Body of pancreas (tissue), 4 donors: Measurements from ENCODE around the gene PHYKPL. TPM values are rescaled to one million over a fixed set of nuclear protein-coding genes. Genes with fewer than 3 reads are reported as not detected.

Experiments used
- ATAC-seq: fragments of 150-250 bp; one replicate; pipeline ENCODE4 v1.9.1; 2016
- DNase-seq, 4 donors: peaks; one replicate each; pipeline ENCODE4 v3.0.0-alpha.2; 2019
- H3K27ac ChIP-seq, 4 donors: fragments of 200-600 bp; sonication (generic); 1 replicate in 3 of 4; 2 replicates in 1 of 4; pipeline versions ENCODE4 v1.5.1 to v1.6.1; 2016 to 2019; ENCODE audit warnings: mild to moderate bottlenecking in 1 of 4, mixed read lengths in 1 of 4, moderate library complexity in 1 of 4
- H3K27me3 ChIP-seq, 2 donors: fragments of 200-600 bp; sonication (generic); one replicate each; pipeline ENCODE4 v1.6.0; 2016; ENCODE audit warnings: mild to moderate bottlenecking in 1 of 2
- H3K36me3 ChIP-seq, 2 donors: fragments of 200-600 bp; sonication (generic); replicated peaks in 1 of 2; 2 replicates each; pipeline ENCODE4 v1.5.1; 2016; ENCODE audit warnings: low read depth in 2 of 2; ENCODE audit not compliant: insufficient read depth in 1 of 2
- H3K4me1 ChIP-seq: fragments of 200-600 bp; sonication (generic); one replicate; pipeline ENCODE4 v1.6.0; 2016
- H3K4me3 ChIP-seq, 2 donors: fragments of 200-600 bp; sonication (generic); 1 replicate in 1 of 2; 2 replicates in 1 of 2; pipeline ENCODE4 v1.5.1; 2016 to 2019
- H3K9me3 ChIP-seq, 3 donors: fragments of 200-600 bp; sonication (generic); 1 replicate in 2 of 3; 2 replicates in 1 of 3; pipeline ENCODE4 v1.5.1; 2016
- CTCF ChIP-seq, 7 experiments: fragments of 450-650 bp in 4 of 7; fragments of 200-600 bp in 3 of 7; sonication (generic) in 3 of 7; IDR thresholded peaks; one replicate each; pipeline ENCODE4 v1.5.1; 2016 to 2019; ENCODE audit warnings: antibody characterized with exemption in 7 of 7
- POLR2A ChIP-seq, 3 donors: fragments of 450-650 bp; IDR thresholded peaks; one replicate each; pipeline ENCODE4 v1.6.1; 2016; ENCODE audit warnings: antibody characterized with exemption in 3 of 3, mild to moderate bottlenecking in 2 of 3
- WGBS, 2 donors: methylation state at CpG; one replicate each; pipeline ENCODE4 v1.1.5; 2017; 5-methylcytosine and 5-hydroxymethylcytosine counted together
- intact Hi-C: fragments of 100-400 bp; cut with DNase I; formaldehyde crosslinking; loops from one replicate; pipeline ENCODE4 v1.15.1; 2023
- total RNA-seq, 2 donors: library from RNA; depleted of rRNA; stranded (reverse); fragments of >200 nt; gene quantifications; one replicate each; pipeline ENCODE4 v1.1.0, GENCODE V29; 2016

PHYKPL gene
- total RNA-seq, 2 donors from 2014 or later, result 47.0 to 76.5 TPM

GRCh38 chr5:178279723-178280438 is 47.3 kb upstream of the PHYKPL start:
- intact Hi-C loops, result loop anchor here (5.0 to 10.0 kb wide), 2 partner anchors 272 to 555 kb away; no protein-coding TSS in a partner anchor
- H3K27ac ChIP-seq, result no peak overlapping the region

GRCh38 chr5:178279026-178279722 is 46.6 kb upstream of the PHYKPL start:
- no peak for DNase-seq

More at GRCh38 chr5:178279723-178280438, 47.3 kb upstream of the PHYKPL start:
- 15 to 30% methylated on average over 6 to 33 of the region's 33 CpGs for WGBS, 2 donors
- H3K4me3 ChIP-seq, result no peak overlapping the region
- ATAC-seq (peak; percentile 86), DNase-seq (peak; percentile 87 to 91 (median 89))
- H3K27me3 ChIP-seq, result no peaks in the 10 kb centered on the region
- TF ChIP-seq POLR2A (IDR thresholded peaks at IDR 0.05) (no peak), CTCF (IDR thresholded peaks at IDR 0.05) (peak; percentile 85 to 95 (median 90))
- no peaks in the 10 kb centered on the region for H3K36me3 ChIP-seq
- peaks cover 4% of the 10 kb centered on the region for H3K4me1 ChIP-seq
- peaks cover 0 to 12% (median 0%) of the 10 kb centered on the region in 3 donors for H3K9me3 ChIP-seq

GRCh38 chr5:178278358-178279023 is 45.9 kb upstream of the PHYKPL start:
- peaks cover 0 to 8% (median 0%) of the 10 kb centered on the region in 3 donors for H3K9me3 ChIP-seq
- 61 to 63% methylated on average over 17 to 18 of the region's 18 CpGs for WGBS, 2 donors
- intact Hi-C loops, result no loop called here
- DNase-seq, result no peak
- TF ChIP-seq CTCF (IDR thresholded peaks at IDR 0.05) (no peak), POLR2A (IDR thresholded peaks at IDR 0.05) (no peak)
- no peak for ATAC-seq
- peaks cover 4% of the 10 kb centered on the region for H3K4me1 ChIP-seq
- no peaks in the 10 kb centered on the region for H3K27me3 ChIP-seq
- H3K4me3 ChIP-seq, result no peak overlapping the region
- H3K27ac ChIP-seq, result no peak overlapping the region
- no peaks in the 10 kb centered on the region for H3K36me3 ChIP-seq

More at GRCh38 chr5:178279026-178279722, 46.6 kb upstream of the PHYKPL start:
- ATAC-seq, result no peak
- Histone ChIP-seq H3K4me3 (no peak overlapping the region), H3K9me3 (peaks cover 0 to 12% (median 0%) of the 10 kb centered on the region in 3 donors), H3K4me1 (peaks cover 4% of the 10 kb centered on the region), H3K36me3 (no peaks in the 10 kb centered on the region), H3K27ac (no peak overlapping the region), H3K27me3 (no peaks in the 10 kb centered on the region)
- WGBS, 2 donors, result 50 to 85% methylated on average over 5 to 11 of the region's 14 CpGs
- TF ChIP-seq CTCF (IDR thresholded peaks at IDR 0.05) (no peak), POLR2A (IDR thresholded peaks at IDR 0.05) (no peak)
- intact Hi-C loops, result no loop called here

GRCh38 chr5:178277866-178278265 is 45.3 kb upstream of the PHYKPL start:
- Histone ChIP-seq H3K9me3 (peaks cover 0 to 8% (median 0%) of the 10 kb centered on the region in 3 donors), H3K27ac (no peak overlapping the region), H3K4me3 (no peak overlapping the region), H3K27me3 (no peaks in the 10 kb centered on the region), H3K4me1 (peaks cover 4% of the 10 kb centered on the region), H3K36me3 (no peaks in the 10 kb centered on the region)
- ATAC-seq (no peak), DNase-seq (no peak)
- TF ChIP-seq POLR2A (IDR thresholded peaks at IDR 0.05), result no peak
- TF ChIP-seq CTCF (IDR thresholded peaks at IDR 0.05), result no peak
- 38 to 47% methylated on average over 10 to 12 of the region's 12 CpGs for WGBS, 2 donors
- intact Hi-C loops, result no loop called here
